Liver (tissue), 9 donors: Measurements from ENCODE around the gene STX7. TPM values are rescaled to one million over a fixed set of nuclear protein-coding genes. Genes with fewer than 3 reads are reported as not detected.

Experiments
- DNase-seq: peaks from one replicate; pipeline ENCODE4 v3.0.0-alpha.2; 2017; ENCODE audit warnings: low spot score
- H3K27ac ChIP-seq, 2 donors: one replicate each; pipeline ENCODE4 v1.7.0; 2013; ENCODE audit warnings: inconsistent platforms in 2 of 2, low read length in 2 of 2, control low read depth in 1 of 2, low read depth in 1 of 2, mild to moderate bottlenecking in 1 of 2
- H3K27me3 ChIP-seq, 4 donors: one replicate each; pipeline versions ENCODE4 v1.6.1 to v1.7.0; 2013; ENCODE audit warnings: low read length in 3 of 4, inconsistent platforms in 1 of 4, mild to moderate bottlenecking in 1 of 4, moderate library complexity in 1 of 4; ENCODE audit not compliant: control insufficient read depth in 4 of 4, insufficient read depth in 4 of 4
- H3K36me3 ChIP-seq, 4 donors: one replicate each; pipeline versions ENCODE4 v1.6.1 to v1.7.0; 2013; ENCODE audit warnings: low read length in 3 of 4, mild to moderate bottlenecking in 3 of 4, low read depth in 1 of 4, moderate library complexity in 1 of 4; ENCODE audit not compliant: control insufficient read depth in 4 of 4, insufficient read depth in 3 of 4
- H3K4me1 ChIP-seq, 4 donors: one replicate each; pipeline versions ENCODE4 v1.6.1 to v1.7.0; 2013; ENCODE audit warnings: low read length in 3 of 4, mild to moderate bottlenecking in 3 of 4, moderate library complexity in 1 of 4; ENCODE audit not compliant: control insufficient read depth in 4 of 4, insufficient read depth in 4 of 4
- H3K4me3 ChIP-seq, 3 donors: one replicate each; pipeline versions ENCODE4 v1.6.1 to v1.7.0; 2013; ENCODE audit warnings: low read length in 3 of 3, control low read depth in 1 of 3, low read depth in 1 of 3, mild to moderate bottlenecking in 1 of 3
- H3K9ac ChIP-seq, 2 donors: one replicate each; pipeline ENCODE4 v1.7.0; 2013; ENCODE audit warnings: low read length in 2 of 2, mild to moderate bottlenecking in 2 of 2, moderate library complexity in 2 of 2, control low read depth in 1 of 2, low read depth in 1 of 2
- H3K9me3 ChIP-seq, 4 donors: one replicate each; pipeline versions ENCODE4 v1.6.1 to v1.7.0; 2013; ENCODE audit warnings: low read length in 3 of 4; ENCODE audit not compliant: control insufficient read depth in 4 of 4
- ATF3 ChIP-seq: IDR thresholded peaks from 2 replicates; pipeline ENCODE4 v1.6.1; 2016; ENCODE audit warnings: antibody characterized with exemption
- CTCF ChIP-seq: fragments of 150-350 bp; IDR thresholded peaks from 2 replicates; pipeline ENCODE4 v1.5.1; 2017; ENCODE audit warnings: improper control_type of control experiment, low read depth, low read length; ENCODE audit not compliant: missing input control
- EGR1 ChIP-seq, 2 donors: IDR thresholded peaks; 2 replicates each; pipeline ENCODE4 v1.6.1; 2016 to 2018; ENCODE audit warnings: antibody characterized with exemption in 2 of 2, low read depth in 2 of 2
- FOXA1 ChIP-seq: IDR thresholded peaks from 2 replicates; pipeline ENCODE4 v1.6.1; 2016; ENCODE audit warnings: antibody characterized with exemption
- FOXA2 ChIP-seq: IDR thresholded peaks from 2 replicates; pipeline ENCODE4 v1.6.1; 2016; ENCODE audit warnings: antibody characterized with exemption
- GABPA ChIP-seq, 2 donors: IDR thresholded peaks in 1 of 2; conservative IDR thresholded peaks in 1 of 2; 2 replicates each; pipeline ENCODE4 v1.6.1; 2016; ENCODE audit warnings: antibody characterized with exemption in 2 of 2, mild to moderate bottlenecking in 1 of 2, moderate library complexity in 1 of 2
- HNF4A ChIP-seq, 2 donors: conservative IDR thresholded peaks; 2 replicates each; pipeline ENCODE4 v1.6.1; 2016; ENCODE audit warnings: antibody characterized with exemption in 2 of 2, mild to moderate bottlenecking in 2 of 2
- HNF4G ChIP-seq: IDR thresholded peaks from 2 replicates; pipeline ENCODE4 v1.6.1; 2016; ENCODE audit warnings: antibody characterized with exemption
- JUND ChIP-seq, 2 donors: IDR thresholded peaks; 2 replicates each; pipeline ENCODE4 v1.6.1; 2016; ENCODE audit warnings: antibody characterized with exemption in 2 of 2
- MAX ChIP-seq: IDR thresholded peaks from 2 replicates; pipeline ENCODE4 v1.6.1; 2016; ENCODE audit warnings: antibody characterized with exemption
- NR2F2 ChIP-seq: IDR thresholded peaks from 2 replicates; pipeline ENCODE4 v1.6.1; 2016; ENCODE audit warnings: antibody characterized with exemption
- RAD21 ChIP-seq, 2 donors: IDR thresholded peaks; 2 replicates each; pipeline ENCODE4 v1.6.1; 2016; ENCODE audit warnings: antibody characterized with exemption in 2 of 2, mild to moderate bottlenecking in 2 of 2
- REST ChIP-seq: IDR thresholded peaks from 2 replicates; pipeline ENCODE4 v1.6.1; 2016; ENCODE audit warnings: antibody characterized with exemption, mild to moderate bottlenecking
- RXRA ChIP-seq, 2 donors: IDR thresholded peaks; 2 replicates each; pipeline ENCODE4 v1.6.1; 2017 to 2018; ENCODE audit warnings: antibody characterized with exemption in 2 of 2, mild to moderate bottlenecking in 1 of 2
- SP1 ChIP-seq: IDR thresholded peaks from 2 replicates; pipeline ENCODE4 v1.6.1; 2018; ENCODE audit warnings: antibody characterized with exemption, mild to moderate bottlenecking
- TAF1 ChIP-seq: conservative IDR thresholded peaks from 2 replicates; pipeline ENCODE4 v1.6.1; 2016; ENCODE audit warnings: antibody characterized with exemption, mild to moderate bottlenecking
- YY1 ChIP-seq: IDR thresholded peaks from 2 replicates; pipeline ENCODE4 v1.6.1; 2016; ENCODE audit warnings: antibody characterized with exemption, mild to moderate bottlenecking
- ZBTB33 ChIP-seq: IDR thresholded peaks from 2 replicates; pipeline ENCODE4 v1.6.1; 2016; ENCODE audit warnings: antibody characterized with exemption
- WGBS: extraction: QIAGEN DNeasy Blood & Tissue Kit; methylation state at CpG from one replicate; pipeline ENCODE4 v1.1.7; 2013; 5-methylcytosine and 5-hydroxymethylcytosine counted together
- polyA plus RNA-seq, 2 donors: library from polyadenylated mRNA; stranded (reverse) in 1 of 2; unstranded in 1 of 2; fragments of 200-250 nt in 1 of 2; fragments of >200 nt in 1 of 2; fragmentation: Nextera tagmentation in 1 of 2; extraction: Ambion mirVana in 1 of 2; gene quantifications; one replicate each; pipeline versions ENCODE4 v1.2.1 to v1.2.3, GENCODE V29; 2013 to 2015
- total RNA-seq, 2 donors: library from RNA; depleted of rRNA; stranded (reverse); fragments of >200 nt; gene quantifications; one replicate each; pipeline ENCODE4 v1.2.3, GENCODE V29; 2014
- donor health status: healthy.
- donor health status: healthy.
- donor health status: healthy.
- donor health status: healthy.
- donor health status: healthy.

The STX7 gene
- total and polyA plus RNA-seq, 4 donors, result 7.5 to 20.0 (median 14.3) TPM

- no peak for TF ChIP-seq RXRA (IDR thresholded peaks at IDR 0.05)
- TF ChIP-seq EGR1 (IDR thresholded peaks at IDR 0.05; ENCODE audit: low read depth in 2 of 2), result no peak
- TF ChIP-seq REST, result no peak
- no peak for TF ChIP-seq HNF4A (conservative IDR thresholded peaks at IDR 0.05)
- no peak for TF ChIP-seq ATF3
- TF ChIP-seq YY1, result no peak
- no peak for TF ChIP-seq TAF1
- no peak for TF ChIP-seq FOXA1
- TF ChIP-seq RAD21 (IDR thresholded peaks at IDR 0.05), result no peak
- TF ChIP-seq HNF4G, result no peak
- no peak for TF ChIP-seq MAX
- TF ChIP-seq NR2F2, result no peak
- no peak for TF ChIP-seq GABPA (IDR thresholded peaks at IDR 0.05 in 1 of 2, conservative IDR thresholded peaks at IDR 0.05 in 1 of 2)
- TF ChIP-seq CTCF, result no peak
- TF ChIP-seq FOXA2, result no peak
- no peak for TF ChIP-seq SP1
- no peak for TF ChIP-seq ZBTB33
- TF ChIP-seq JUND (IDR thresholded peaks at IDR 0.05), result no peak
- Histone ChIP-seq H3K4me3 (no peak overlapping the region), H3K4me1 (peaks cover 0 to 3% (median 1%) of the 10 kb centered on the region in 4 donors), H3K9me3 (no peaks in the 10 kb centered on the region), H3K27me3 (no peaks in the 10 kb centered on the region), H3K36me3 (no peaks in the 10 kb centered on the region), H3K9ac (no peak overlapping the region), H3K27ac (no peak overlapping the region)
- DNase-seq, result no peak
- 89% methylated on average over 6 of the region's 6 CpGs for WGBS
Observed at GRCh38 chr6:132527791-132528190, 14.9 kb upstream of the STX7 start.
